Right forelimb (tissue), 1 donor: ENCODE measurements around the gene PDILT.
A peak's percentile ranks its signal among the peaks of the same experiment; 100 is the strongest.

Experiments used
- DNase-seq: peaks from one replicate; pipeline ENCODE4 v3.0.0-alpha.2; 2018

Gene PDILT

DNA sequence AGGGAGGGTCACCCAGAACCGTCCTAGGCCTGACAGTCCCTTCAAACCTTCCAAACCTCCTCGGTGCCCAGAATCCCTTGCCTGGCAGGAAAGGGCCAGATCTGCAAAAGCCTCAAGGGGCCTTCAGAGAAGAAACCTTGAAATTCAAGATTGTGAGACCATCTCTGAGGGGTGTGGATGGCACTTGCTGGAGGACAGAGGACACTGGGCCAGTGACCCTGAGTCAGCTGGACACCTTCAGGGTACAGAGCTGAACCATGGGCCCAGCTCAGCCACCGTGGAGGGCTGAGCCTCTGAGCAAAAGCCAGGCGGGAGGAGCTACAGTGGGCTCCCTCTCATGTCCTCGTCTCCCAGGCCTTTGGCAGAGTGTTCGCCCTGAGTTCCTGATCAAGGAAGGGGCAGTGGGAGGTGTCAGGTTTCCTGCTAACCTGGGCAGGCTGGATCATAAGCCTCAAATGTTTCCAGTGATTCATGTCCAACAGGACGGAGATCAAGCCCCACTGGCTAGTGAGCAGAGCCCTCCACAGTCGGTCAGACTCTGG lies 3.0 kb downstream of the PDILT start:
- DNase-seq = no peak

DNA sequence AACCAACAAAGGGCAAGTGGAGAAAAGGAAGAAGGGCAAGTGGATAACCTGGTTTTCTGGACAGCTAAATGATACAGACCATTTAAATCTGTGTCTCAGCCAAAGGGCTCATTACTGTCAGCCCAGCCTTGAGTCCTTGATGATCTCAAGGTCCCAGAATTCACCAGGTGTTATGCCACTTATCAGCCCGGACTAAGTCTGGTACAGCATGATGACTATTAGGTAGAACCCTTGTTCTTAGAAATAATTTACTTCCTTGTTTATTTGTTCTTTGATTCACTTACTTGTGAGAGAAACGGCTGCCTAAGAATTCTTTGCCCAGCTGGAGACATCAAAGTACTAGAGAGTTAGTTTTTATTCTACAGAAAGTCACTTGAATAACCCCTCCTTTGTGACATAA lies 3.5 kb downstream of the PDILT start:
- DNase-seq = no peak

DNA sequence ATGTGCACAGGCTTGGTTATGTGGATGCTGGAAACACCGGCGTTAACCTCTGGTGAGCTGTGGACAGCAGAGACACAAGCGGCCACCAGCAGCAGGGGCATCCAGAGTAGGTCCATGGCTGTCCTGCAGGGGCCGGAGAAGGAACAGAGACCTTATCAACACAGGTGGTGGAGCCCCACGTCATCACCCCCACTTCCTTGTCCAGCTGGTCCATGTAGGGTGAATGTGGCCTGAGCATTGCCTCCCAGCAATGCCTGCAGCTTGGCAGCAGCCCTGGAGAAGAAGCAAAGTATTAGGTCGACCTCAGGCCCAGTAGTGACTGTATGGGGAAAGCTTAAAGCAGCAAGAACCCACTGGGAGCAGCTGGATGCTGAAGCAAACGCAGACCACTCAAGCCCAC lies 5.4 kb downstream of the PDILT start:
- DNase-seq = no peak

DNA sequence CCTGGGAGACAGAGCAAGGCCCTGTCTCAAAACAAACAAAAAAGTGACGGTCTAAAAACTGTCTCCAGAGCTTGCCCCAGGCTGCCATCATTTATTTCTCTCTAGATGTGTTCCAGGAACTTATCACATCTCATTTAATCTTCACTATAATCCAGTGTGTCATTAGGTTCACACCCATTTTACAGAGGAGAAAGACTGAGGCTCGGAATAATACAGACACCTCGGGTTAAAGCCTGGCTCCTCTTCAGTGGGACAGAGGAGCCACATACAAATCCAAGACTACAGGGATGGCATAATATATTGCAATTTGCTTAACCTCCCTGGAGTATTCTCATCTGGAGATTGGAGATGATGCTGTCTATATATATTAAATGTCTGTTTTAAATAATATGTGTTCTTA lies 5.9 kb downstream of the PDILT start:
- DNase-seq = no peak

DNA sequence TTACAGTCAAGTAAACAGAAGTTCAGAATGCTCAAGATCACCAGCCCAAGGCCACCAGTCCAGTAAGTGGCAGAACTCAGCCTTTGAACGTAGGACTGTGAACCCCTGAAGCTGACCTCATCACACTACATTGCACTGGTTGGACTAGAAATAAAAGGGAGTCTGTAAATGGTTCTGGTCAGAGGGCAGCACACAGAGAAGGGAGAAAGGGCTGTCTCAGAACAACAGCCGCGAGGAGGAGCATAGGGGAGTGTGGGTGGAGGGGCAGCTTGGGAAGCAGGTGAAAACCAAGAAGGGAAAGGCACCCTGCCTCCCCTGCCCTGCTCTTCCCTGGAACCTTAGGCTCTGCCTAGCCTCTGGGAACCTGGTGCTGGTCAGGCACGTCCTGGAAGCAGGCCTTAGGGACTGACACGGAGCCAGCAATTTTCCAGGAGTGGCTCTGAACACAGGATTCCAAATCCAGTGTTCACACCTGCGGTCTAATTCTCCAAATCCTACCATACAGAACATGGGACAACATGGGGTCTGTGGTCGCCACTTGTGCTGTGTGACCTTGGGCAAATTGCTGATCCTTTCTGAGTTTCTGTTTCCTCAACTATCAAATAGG lies 7.0 kb downstream of the PDILT start:
- DNase-seq = no peak

DNA sequence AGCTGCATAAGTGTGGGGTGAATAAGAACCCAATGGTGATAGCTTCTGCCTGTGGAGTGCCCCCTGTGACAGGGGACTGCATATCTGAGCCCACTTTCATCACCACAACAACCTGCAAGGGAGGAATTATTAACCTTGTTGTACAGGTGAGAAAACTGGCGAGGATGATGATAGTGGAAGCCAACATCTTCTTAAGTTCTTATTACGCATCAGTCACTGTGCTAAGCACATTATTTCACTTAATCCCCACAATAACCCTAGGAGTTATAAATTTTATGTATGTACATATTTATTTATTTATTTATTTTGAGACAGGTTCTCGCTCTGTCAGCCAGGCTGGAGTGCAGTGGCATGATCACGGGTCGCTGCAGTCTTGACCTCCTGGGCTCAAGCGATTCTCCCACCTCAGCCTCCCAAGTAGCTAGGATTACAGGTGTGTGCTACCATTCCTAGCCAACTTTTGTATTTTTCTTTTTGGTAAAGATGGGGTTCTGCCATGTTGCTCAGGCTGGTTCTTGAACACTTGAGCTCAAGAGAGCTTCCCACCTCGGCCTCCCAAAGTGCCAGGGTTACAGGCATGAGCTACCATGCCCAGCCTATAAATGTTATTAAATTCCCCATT lies 7.6 kb downstream of the PDILT start:
- no peak for DNase-seq

DNA sequence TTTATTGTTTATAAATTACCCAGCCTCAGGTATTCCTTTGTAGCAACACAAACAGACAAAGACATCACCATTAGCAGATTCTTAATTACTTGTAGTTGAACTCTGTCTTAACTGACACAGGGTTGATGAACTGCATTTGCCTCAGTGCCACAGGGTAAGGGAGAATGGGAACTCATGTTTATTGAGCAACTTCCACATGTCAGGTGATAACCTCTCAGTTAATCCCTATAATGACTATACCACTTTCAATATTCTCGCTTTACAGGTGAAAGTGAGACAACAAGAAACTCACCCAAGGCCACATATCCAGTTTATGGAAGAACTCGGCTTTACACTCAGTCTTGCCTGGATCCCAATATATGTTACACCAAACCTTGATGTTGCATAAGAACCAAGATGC lies 8.6 kb downstream of the PDILT start:
- no peak for DNase-seq

DNA sequence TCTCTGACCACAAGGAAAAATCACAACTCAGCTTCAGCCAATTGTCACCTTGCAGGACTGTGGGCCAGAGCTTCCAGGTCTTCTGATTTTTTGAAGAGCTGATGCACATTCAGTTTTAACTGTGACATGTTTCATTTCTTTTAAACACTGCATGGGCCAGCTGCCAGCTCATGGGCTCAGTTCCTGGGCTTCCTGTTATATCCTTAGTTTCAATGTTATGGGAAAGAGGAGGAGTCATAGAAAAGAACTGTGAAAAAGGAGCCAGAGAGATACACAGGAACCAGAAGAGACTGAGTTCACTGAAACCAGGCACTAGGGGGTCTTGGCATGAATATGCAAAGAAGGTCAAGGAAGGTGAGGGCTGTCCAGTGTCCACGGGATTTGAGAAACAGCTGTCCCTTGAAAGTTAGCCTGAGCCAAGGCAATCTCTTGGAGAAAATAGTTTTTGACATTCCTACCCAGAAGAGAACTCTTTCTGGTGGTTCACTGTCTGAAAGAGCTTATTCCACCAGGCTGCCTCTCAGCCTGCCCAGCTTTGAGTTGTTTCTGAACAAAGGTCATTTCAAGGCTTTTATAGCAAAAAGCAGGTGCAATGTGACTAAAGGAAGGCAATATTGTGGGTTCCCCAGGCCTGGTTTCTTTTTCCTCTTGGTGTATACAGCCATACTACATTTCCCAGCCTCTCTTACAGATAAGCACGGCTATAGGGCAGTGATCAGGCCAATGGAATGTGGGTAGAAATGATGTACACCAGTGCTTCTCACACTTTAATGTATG lies 10.5 kb downstream of the PDILT start:
- DNase-seq = no peak

DNA sequence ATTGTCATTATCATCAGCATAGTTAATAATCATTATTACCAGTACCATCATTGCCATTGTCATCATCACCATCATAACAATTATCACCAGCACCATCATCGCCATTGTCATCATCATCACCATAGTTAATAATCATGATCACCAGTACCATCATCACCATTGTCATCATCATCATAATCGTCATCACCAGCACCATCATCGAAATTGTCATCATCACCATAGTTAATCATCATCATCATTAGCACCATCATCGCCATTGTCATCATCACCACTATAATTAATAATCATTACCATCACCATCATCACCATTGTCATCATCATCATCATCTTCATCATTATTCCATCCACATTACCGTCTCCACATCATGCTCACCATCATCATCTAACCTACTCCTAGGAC lies 13.5 kb downstream of the PDILT start:
- DNase-seq = no peak

DNA sequence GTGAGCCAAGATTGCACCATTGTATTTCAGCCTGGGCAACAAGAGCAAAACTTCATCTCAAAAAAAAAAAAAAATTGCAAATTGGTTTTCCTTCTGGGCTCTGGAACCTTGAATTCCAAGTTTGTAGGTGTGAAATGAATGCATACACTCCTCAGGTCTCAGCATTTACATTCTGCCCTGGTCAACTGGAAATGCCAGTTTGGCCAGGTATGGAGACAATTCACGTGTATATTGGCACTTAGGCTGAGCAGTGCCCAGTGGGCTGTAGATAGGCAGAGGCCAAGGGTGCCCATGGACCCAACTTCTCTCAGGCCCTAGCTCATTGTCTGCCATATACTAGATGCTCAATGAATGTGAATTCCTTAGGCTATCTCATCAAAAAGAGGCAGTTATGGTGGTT lies 15.7 kb downstream of the PDILT start:
- DNase-seq = no peak

DNA sequence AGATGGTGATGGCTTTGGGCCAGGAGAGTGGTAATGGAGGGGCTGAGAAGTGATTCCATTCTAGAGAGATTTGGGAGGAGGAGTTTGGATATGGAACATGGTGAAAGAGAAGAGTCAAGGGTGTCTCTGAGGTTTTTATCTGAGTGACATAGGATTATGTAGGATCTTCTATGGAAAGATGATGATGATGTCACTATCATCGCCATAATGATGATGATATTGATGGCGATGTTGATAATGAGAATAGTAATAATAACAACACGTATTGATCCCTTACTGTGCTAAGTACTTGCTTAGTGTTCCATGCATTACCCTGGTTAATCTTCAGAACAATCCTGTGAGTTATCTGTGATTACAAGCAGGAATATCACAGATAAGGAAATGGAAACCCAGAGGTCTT lies 16.6 kb downstream of the PDILT start:
- no peak for DNase-seq

DNA sequence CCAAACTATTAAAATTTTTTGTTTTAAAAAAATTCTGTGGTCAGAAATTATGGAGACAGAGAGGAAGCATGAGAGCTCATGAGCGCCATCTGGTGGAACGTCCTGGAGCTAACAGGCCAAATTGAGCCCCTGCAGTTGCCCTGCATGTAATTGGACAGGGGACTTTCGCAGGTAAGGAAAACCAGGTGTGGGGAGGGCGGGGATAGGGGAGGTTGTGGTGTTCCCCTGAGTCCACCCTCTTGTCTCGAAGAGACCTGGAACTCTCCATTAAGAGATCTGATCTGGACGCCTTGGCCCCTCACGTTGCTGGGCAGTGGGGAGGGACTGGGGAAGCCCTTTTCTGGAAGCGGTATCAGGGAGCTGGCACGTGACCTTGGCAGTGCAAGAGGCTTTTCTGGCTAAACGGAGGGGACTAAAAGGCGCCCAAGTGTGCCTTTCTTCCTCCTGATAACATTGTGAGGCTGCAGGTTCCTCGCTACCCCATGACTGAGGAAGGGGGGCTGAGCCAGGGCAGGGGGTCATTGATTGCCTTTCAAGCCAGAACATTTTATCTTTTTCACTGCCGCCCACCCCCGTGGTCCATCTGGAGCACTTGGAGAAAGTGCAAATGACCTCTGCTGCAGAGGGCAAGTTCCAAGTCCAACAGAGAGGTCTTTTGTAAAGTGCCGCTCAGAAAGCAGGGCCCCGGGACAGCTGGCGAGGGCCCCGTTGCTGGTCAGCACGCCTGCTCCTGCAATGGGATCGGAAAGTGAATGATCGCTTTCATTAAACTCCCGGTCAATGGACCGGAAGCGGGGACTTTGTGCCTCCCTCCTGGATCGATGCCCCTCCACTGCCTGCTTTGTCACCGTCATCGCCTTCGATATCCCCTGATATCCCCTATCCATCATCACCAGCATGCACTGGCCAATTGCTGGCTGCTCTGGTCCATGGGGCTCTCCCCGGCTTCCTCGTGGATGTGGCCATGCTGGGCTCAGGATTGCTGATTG lies 18.4 kb downstream of the PDILT start:
- DNase-seq = peak; percentile 69

DNA sequence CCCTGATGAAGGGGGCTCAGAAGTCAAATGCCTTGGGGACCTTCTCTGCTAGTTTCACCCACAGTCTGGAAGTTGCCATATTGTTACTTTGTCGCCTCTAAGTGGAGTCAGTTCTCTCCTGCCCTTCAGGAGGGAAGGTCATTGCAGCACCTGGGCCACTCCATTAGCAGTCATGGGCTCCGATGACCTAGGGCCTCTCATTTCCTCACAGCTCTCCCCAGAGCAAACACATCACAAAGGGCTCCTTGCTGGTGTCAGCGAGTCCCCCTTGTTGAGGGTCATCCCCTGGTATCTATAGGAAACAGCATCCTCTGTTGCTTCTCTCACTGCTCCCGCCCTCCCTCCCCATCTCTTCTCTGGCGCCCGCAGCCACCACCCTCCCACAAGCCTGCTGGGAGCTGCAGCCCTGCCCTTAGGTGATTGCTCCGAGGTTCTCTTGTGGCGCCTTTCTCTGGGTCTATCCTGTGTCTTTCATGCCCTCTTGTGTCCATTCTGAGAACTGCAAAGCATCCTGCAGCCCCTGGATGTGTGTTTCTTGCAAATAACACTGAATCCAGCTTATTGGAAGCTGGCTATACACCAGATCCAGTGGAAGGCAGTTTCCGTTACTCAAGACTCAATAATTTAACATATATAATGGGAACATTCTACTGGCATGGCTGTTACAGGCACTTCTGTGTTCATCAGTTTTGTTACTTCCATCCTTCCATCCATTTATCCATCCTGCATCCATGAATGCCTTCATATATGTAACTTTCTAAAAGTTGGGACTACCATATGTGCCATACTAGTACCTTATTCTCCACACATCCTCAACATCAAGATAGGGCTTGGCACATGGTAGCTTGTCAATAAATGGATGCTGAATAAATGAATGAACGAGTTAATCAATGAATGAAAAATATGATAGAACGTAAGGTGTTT lies 21.2 kb downstream of the PDILT start:
- DNase-seq = peak; percentile 59

DNA sequence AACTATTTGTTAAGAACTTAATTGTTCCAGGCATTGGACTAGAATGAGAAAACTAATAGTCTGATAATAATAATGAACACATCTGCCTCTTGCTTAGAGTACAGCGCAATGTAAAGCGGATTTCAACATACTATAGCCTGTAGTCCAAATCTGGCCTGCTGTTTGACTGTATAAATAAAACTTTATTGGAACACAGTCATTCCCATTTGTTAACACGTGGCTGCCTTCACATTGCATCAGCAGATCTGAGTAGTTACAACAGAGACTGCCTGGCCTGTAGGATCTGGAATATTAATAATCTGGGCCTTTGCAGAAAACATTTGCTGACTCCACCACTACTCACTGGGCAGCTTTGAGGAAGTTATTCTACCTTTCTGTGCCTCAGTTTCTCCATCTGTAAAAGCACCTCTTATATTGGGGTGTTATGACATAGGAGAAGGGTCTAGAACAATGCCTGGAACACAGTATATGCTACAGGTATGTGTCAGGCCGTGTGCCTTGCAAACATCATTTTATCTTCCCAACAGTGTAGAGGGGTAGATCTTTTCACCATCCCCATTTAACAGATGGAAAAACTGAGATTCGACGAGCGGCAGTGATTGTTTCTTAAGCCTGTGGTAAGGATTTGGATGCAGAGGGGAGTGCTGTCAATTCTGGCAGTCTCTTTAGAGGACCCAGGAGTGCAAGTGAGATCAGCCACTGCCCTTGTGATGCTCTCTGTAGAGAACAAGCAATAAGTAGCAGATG lies 22.2 kb downstream of the PDILT start:
- no peak for DNase-seq

DNA sequence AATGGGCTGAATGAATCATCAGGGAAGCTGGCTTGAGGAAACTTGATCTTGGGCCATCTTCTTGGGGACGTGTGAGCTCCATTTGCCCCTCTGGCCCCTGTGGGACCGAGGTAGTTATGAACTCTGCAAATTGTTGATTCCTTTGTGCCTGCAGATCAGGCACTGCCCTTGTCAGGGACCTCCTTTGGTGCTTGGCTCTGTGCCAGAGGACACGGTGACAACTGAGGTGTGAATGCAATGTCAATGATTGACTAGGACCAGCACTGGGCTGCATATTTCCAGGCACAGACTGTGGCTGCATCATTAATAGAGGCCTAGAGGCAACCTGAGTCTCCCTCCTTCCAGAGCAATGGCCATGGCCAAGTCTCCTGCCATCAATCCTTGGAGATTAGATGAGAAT lies 23.8 kb downstream of the PDILT start:
- DNase-seq = no peak

DNA sequence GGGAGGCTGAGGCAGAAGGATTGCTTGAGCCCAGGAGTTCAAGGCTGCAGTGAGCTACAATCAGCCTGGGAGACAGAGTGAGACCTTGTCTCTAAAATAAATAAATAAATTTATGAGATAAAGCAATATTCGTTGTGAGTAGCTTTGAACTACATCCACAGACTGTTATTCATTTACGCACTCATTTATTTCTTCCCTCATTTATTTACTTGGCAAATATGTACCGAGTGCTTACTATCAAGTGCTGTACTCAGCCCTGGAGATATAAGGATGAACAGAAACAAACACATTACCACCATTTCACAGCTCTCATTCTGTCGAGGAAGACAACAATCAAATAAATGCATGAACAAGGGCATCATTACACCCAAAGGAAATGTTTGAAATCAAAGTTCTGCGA lies 27.4 kb downstream of the PDILT start:
- DNase-seq = no peak

DNA sequence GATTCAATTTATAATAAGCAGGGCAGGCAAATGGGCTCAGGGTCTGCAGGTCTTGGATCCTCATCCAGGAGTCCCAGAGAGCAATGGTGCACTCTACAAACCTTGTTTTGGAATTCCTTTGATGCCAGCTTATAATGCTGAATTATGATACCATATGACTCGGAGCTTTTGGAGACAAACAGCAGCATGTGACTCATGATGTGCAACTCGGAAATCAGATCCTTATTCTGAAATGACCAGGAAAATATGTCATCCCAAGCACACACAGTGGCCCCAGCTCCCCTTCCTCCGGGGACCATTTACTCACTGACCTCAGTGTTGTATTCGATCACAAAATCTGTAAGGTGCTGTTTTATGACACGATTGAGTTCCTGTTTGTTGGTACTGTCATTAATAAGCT lies 31.8 kb downstream of the PDILT start:
- DNase-seq = no peak

DNA sequence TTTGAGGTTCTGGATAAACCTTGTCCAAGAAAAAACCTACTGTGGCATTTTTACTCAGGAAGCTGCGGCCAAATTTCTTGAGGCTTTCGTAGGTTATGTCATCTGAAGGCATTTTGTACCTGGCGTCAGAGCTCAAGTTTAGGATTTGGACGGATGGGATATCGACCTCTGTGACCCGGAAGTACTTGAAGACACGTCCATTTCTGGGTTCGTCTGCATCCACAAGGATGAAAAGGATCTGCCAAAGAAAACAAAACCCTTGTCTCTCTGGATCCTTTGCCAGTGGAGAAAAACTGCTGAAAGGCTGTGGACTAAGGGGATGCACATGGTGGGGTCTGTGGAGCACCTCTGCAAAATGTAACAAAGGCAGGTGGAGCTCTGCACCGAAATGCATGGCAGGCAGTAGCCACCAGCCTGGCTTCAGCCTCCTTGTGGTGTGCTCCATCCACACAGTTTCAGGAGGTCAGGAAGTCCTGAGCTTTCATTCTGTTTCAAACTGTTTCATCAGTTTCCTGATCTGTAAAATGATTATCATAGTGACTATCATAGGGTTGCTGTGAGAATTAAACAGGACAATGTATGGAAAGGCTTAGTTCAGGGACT lies 35.0 kb downstream of the PDILT start:
- DNase-seq = no peak

DNA sequence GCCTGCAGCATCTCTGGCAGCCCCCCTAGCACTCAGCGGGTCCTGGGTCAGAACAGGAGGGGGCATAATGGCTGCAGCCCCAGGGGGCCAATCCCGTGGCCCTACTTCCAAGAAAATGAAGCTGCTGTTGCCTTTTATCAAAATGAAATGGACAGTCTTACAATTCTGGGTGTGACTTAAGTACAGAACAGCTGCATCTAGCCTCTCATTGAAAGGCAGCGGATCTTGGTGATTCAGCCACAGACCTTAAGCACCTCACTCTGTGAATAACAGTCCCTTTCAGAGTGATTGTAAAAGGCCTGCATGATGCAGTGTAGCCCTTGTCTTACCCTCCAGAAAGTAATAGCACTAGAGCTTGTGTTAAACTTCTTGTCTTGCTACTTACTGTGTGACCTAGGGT lies 40.5 kb downstream of the PDILT start:
- no peak for DNase-seq

DNA sequence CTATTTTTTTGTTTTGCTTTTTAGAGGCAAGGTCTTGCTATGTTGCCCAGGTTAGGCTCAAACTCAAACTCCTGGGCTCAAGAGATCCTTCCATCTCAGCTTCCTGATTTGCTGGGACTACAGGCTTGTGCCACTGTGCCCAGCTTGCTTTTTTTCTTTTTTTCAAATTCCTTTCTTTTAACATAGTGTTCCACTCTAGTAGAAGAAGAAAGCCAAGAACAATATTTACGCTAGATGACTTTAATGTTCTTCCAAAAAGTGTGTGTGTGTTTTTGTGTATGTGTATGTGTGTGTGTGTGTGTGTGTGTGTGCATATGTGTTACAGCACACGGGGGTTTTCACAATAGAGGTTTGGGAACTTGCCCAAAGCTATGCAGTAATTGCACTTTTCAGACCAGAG lies 41.3 kb downstream of the PDILT start:
- no peak for DNase-seq

DNA sequence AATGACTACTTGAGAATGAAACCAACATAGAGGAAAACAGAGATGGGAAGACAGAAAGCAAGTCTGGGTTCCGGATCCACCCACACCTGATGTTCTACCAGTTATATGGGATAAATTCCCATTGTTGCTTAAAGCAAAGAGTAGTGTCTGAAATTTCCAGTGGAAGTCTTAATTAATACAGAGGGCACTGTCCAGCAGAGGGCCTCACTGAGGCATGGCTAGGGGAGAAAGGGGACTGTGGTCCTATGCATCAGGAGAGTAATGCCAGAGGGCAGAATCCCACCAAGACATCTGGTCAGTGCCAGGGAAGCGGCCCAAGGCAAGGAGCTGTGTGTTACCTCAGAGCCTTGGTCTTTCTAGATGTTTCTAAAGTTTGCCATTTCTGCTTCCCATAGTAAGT lies 44.5 kb downstream of the PDILT start:
- DNase-seq = no peak
